Esophagus mucosa (tissue), 1 donor: ENCODE data around the gene ARHGAP24. TPM values are rescaled to one million over a fixed set of nuclear protein-coding genes. Genes with fewer than 3 reads are reported as not detected.

Experiments used
- ATAC-seq: fragments of 200-7000 bp; cut with Tn5 transposase; one replicate; pipeline ENCODE4 v1.9.1; 2020
- total RNA-seq: library from RNA; stranded (reverse); gene quantifications from one replicate; pipeline ENCODE4 v1.2.4, GENCODE V29; 2023
- donor health status: DM: yes; HTN: yes; CAD: no.

The ARHGAP24 gene
- total RNA-seq: 6.1 TPM

- peak; percentile 97 for ATAC-seq
Measured at GRCh38 chr4:85474818-85475630, at the start of gene ARHGAP24. TSS of gene ARHGAP24 (plus strand) at chr4:85475150.

GRCh38 chr4:85426366-85426765 lies 48.6 kb upstream of the ARHGAP24 start:
- no peak for ATAC-seq

GRCh38 chr4:85427123-85427522 lies 47.8 kb upstream of the ARHGAP24 start:
- no peak for ATAC-seq

GRCh38 chr4:85430226-85430625 lies 44.7 kb upstream of the ARHGAP24 start:
- no peak for ATAC-seq

GRCh38 chr4:85430697-85431096 lies 44.3 kb upstream of the ARHGAP24 start:
- ATAC-seq: no peak

- ATAC-seq: no peak
Measured at GRCh38 chr4:85431156-85431555, 43.8 kb upstream of the ARHGAP24 start.

GRCh38 chr4:85431881-85432485 lies 43.0 kb upstream of the ARHGAP24 start:
- ATAC-seq: no peak

- ATAC-seq: no peak
Measured at GRCh38 chr4:85445050-85445639, 29.8 kb upstream of the ARHGAP24 start.

GRCh38 chr4:85446141-85446861 lies 28.6 kb upstream of the ARHGAP24 start:
- no peak for ATAC-seq

- ATAC-seq: no peak
Measured at GRCh38 chr4:85448906-85449890, 25.8 kb upstream of the ARHGAP24 start.

- ATAC-seq: no peak
Measured at GRCh38 chr4:85452058-85452731, 22.8 kb upstream of the ARHGAP24 start.

- ATAC-seq: peak; percentile 90
Measured at GRCh38 chr4:85455942-85456341, 19.0 kb upstream of the ARHGAP24 start.

- no peak for ATAC-seq
Measured at GRCh38 chr4:85457752-85458467, 17.0 kb upstream of the ARHGAP24 start.

- no peak for ATAC-seq
Measured at GRCh38 chr4:85459736-85460135, 15.2 kb upstream of the ARHGAP24 start.

- no peak for ATAC-seq
Measured at GRCh38 chr4:85474356-85474755, 594 bp upstream of the ARHGAP24 start.

GRCh38 chr4:85475631-85476233 lies 782 bp downstream of the ARHGAP24 start:
- ATAC-seq: no peak

- ATAC-seq: no peak
Measured at GRCh38 chr4:85476381-85476780, 1.4 kb downstream of the ARHGAP24 start.

- no peak for ATAC-seq
Measured at GRCh38 chr4:85477534-85477933, 2.6 kb downstream of the ARHGAP24 start.

GRCh38 chr4:85478576-85478975 lies 3.6 kb downstream of the ARHGAP24 start:
- ATAC-seq: no peak
